Suprapubic skin (tissue), 2 donors: ENCODE measurements around the gene ACER3.

ENCODE experiments used
- EP300 ChIP-seq: sonication (generic); formaldehyde crosslinking; IDR thresholded peaks from one replicate; pipeline ENCODE4 v1.6.1; 2017; ENCODE audit warnings: antibody characterized with exemption
- POLR2A ChIP-seq, 2 donors: fragments of 450-650 bp; IDR thresholded peaks; one replicate each; pipeline ENCODE4 v1.6.1; 2017; ENCODE audit warnings: antibody characterized with exemption in 2 of 2, mild to moderate bottlenecking in 2 of 2, moderate library complexity in 2 of 2

DNA sequence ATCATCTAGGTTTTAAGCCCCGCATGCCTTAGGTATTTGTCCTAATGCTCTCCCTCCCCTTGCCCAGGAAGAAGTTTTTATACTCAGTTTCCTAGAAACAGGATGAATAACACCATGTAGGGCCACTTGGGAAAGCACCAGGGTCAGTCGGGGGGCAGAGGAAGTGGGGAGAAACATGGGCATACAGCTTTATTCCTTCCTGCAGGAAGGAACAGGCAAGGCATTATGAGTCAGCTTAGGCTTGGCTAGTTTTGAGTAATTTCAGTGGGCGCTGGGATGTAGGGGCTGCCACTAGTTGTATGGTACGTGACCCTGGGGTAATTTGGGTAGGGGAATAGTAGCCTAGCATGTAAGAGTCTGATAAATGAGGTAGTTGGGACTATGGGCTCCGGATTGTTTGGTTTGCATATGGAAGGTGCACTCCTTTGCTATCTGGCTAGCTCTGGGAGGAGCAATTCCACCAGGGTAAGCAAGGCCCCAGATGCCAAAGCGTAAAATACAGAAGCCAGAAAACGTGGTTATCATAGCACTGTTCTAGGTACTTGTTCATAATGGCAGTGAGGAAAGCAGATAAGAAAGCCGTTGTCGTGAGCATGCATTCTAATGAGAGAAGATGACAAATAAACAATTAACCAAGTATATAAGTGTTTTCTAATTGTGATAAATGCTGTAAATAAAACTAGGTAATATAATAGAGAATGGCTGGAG lies 24.8 kb downstream of the ACER3 start:
- no peak for TF ChIP-seq EP300
- TF ChIP-seq POLR2A (IDR thresholded peaks at IDR 0.05), result no peak
